Prostate gland (tissue), 2 donors: ENCODE results near the gene B4GALT7.
A peak's percentile ranks its signal among the peaks of the same experiment; 100 is the strongest.

ENCODE experiments used
- CTCF ChIP-seq, 4 experiments: fragments of 200-600 bp in 2 of 4; fragments of 450-650 bp in 2 of 4; sonication (generic) in 2 of 4; IDR thresholded peaks; 1 replicate in 3 of 4; 2 replicates in 1 of 4; pipeline ENCODE4 v1.5.1; 2016 to 2019; ENCODE audit warnings: antibody characterized with exemption in 4 of 4, mild to moderate bottlenecking in 2 of 4, moderate library complexity in 2 of 4
- POLR2A ChIP-seq: fragments of 450-650 bp; IDR thresholded peaks from one replicate; pipeline ENCODE4 v1.6.1; 2016; ENCODE audit warnings: antibody characterized with exemption, mild to moderate bottlenecking

DNA sequence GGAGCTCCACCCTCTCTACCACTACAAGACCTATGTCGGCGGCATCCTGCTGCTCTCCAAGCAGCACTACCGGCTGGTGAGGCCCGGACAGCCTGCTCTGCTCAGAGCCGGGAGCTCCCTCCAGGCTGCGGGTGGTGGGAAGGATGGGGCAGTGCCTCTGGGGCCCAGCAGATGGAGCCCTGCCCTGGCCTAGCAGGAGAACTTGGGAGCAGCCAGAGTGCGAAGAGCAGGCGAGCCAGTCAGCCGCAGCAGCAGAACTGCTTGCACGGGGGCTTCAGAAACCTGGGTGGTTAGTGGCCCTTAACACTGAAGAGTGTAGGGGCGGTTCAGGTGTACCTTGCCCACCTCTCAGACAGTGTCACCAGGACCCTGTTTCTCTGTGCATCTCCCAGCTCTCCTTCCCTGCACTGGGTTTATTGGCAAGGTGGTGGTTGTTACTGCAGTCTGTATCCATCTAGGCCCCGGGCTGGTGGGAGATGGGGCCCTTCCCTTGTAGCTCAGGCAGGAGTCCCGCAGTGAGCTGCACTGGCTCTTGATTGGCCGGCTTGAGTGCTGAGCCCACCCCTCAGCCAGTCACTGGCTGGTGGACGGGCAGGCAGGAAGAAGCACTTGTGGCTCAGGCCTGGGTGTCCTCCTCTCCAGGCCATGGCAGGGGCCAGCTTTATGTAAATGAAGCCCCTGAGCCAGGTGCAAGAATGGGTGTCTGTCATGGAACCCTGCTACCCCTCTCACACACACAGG lies 7.7 kb downstream of the B4GALT7 start:
- TF ChIP-seq CTCF (IDR thresholded peaks at IDR 0.05) (peak; percentile 61 to 91 (median 80)), POLR2A (no peak)
